H1 (cell line): ENCODE results near the gene GPR25. TPM values are rescaled to one million over a fixed set of nuclear protein-coding genes. Genes with fewer than 3 reads are reported as not detected.

Experiments used
- CTCF ChIA-PET: fragments of 300-600 bp; sonication (Branson Sonifier 250); formaldehyde crosslinking; loops from one replicate; lab custom pipeline; 2021; ENCODE audit not compliant: partially characterized antibody; lab: Charles Lee
- POLR2A ChIA-PET: fragments of 300-600 bp; sonication (Branson Sonifier 250); formaldehyde crosslinking; loops from one replicate; lab custom pipeline; 2021; ENCODE audit warnings: inconsistent platforms; ENCODE audit not compliant: partially characterized antibody; lab: Charles Lee
- DNase-seq, 2 experiments: peaks; one replicate each; pipeline versions ENCODE4 v3.0.0 to v3.0.0-alpha.2; 2010 to 2022; ENCODE audit warnings: low spot score in 2 of 2, low read depth in 1 of 2, mixed read lengths in 1 of 2
- FAIRE-seq: peaks from 2 replicates; lab custom pipeline; 2011; peaks lifted over from hg19 to GRCh38; lab: Jason Lieb, UNC
- H2AFZ ChIP-seq: 2 replicates; pipeline ENCODE4 v1.8.1; 2012; ENCODE audit warnings: low read length, inconsistent platforms
- H2AK5ac ChIP-seq: 2 replicates; pipeline ENCODE4 v1.6.1; 2013; ENCODE audit warnings: low read depth, low read length
- H2BK120ac ChIP-seq: replicated peaks from 2 replicates; pipeline ENCODE3; 2013; ENCODE audit warnings: low read depth, low read length, inconsistent platforms
- H2BK12ac ChIP-seq: 2 replicates; pipeline ENCODE4 v1.6.1; 2013; ENCODE audit warnings: low read depth, low read length
- H2BK15ac ChIP-seq: 2 replicates; pipeline ENCODE4 v1.6.1; 2013; ENCODE audit warnings: low read length
- H2BK20ac ChIP-seq: 2 replicates; pipeline ENCODE4 v1.6.1; 2013; ENCODE audit warnings: low read length
- H2BK5ac ChIP-seq: 2 replicates; pipeline ENCODE4 v1.6.1; 2013; ENCODE audit warnings: low read depth, low read length
- H3K14ac ChIP-seq: 2 replicates; pipeline ENCODE4 v1.6.1; 2013; ENCODE audit warnings: inconsistent platforms; ENCODE audit not compliant: insufficient read length
- H3K18ac ChIP-seq: 2 replicates; pipeline ENCODE4 v1.6.1; 2013; ENCODE audit warnings: low read length; ENCODE audit errors: extremely low read depth
- H3K23ac ChIP-seq: 2 replicates; pipeline ENCODE4 v1.6.1; 2013; ENCODE audit warnings: inconsistent platforms; ENCODE audit not compliant: insufficient read length
- H3K23me2 ChIP-seq: 2 replicates; pipeline ENCODE4 v1.6.1; 2013; ENCODE audit warnings: low read depth, low read length
- H3K27ac ChIP-seq: 2 replicates; pipeline ENCODE4 v1.6.1; 2011; ENCODE audit warnings: low read depth, low read length, inconsistent platforms
- H3K27me3 ChIP-seq, 4 experiments: replicated peaks in 1 of 4; 1 replicate in 1 of 4; 2 replicates in 3 of 4; pipeline versions ENCODE4 v1.6.1 to v1.8.1; 2011 to 2013; ENCODE audit warnings: low read length in 3 of 4, mild to moderate bottlenecking in 3 of 4, inconsistent platforms in 2 of 4, mixed read lengths in 2 of 4, moderate library complexity in 1 of 4; ENCODE audit not compliant: control insufficient read depth in 3 of 4, insufficient read depth in 3 of 4; ENCODE audit errors: extremely low read depth in 1 of 4
- H3K36me3 ChIP-seq, 4 experiments: 2 replicates each; pipeline versions ENCODE4 v1.6.1 to v1.8.1; 2011 to 2013; ENCODE audit warnings: mild to moderate bottlenecking in 4 of 4, low read length in 3 of 4, moderate library complexity in 2 of 4, control low read depth in 1 of 4, inconsistent platforms in 1 of 4; ENCODE audit not compliant: insufficient read depth in 4 of 4, control insufficient read depth in 2 of 4
- H3K4ac ChIP-seq: replicated peaks from 2 replicates; pipeline ENCODE3; 2013; ENCODE audit warnings: low read length, low read depth, mixed read lengths, inconsistent platforms; ENCODE audit not compliant: insufficient read length
- H3K4me1 ChIP-seq, 4 experiments: replicated peaks in 1 of 4; 1 replicate in 1 of 4; 2 replicates in 3 of 4; pipeline versions ENCODE4 v1.6.1 to v1.8.1; 2011 to 2013; ENCODE audit warnings: low read length in 3 of 4, inconsistent platforms in 2 of 4, mixed read lengths in 1 of 4; ENCODE audit not compliant: insufficient read depth in 4 of 4, control insufficient read depth in 3 of 4
- H3K4me2 ChIP-seq, 2 experiments: 2 replicates each; pipeline versions ENCODE4 v1.6.1 to v1.8.1; 2011 to 2013; ENCODE audit warnings: low read depth in 2 of 2, low read length in 2 of 2, control low read depth in 1 of 2, inconsistent platforms in 1 of 2, mild to moderate bottlenecking in 1 of 2; ENCODE audit not compliant: insufficient read depth in 1 of 2
- H3K4me3 ChIP-seq, 4 experiments: fragments of 200-600, 300-600 bp in 1 of 4; sonication (generic), shearing (Covaris generic), sonication (Bioruptor Twin) in 1 of 4; 2 replicates each; pipeline versions ENCODE4 v1.5.1 to v1.8.1; 2011 to 2016; ENCODE audit warnings: low read length in 4 of 4, low read depth in 3 of 4, control low read depth in 2 of 4, inconsistent platforms in 2 of 4, mild to moderate bottlenecking in 2 of 4, mixed read lengths in 1 of 4, moderate library complexity in 1 of 4; ENCODE audit not compliant: insufficient read depth in 2 of 4; ENCODE audit errors: extremely low read depth in 1 of 4
- H3K56ac ChIP-seq: replicated peaks from 2 replicates; pipeline ENCODE3; 2013; ENCODE audit warnings: low read depth, mild to moderate bottlenecking, mixed read lengths, low read length, inconsistent platforms; ENCODE audit not compliant: insufficient read length
- H3K79me1 ChIP-seq: 2 replicates; pipeline ENCODE4 v1.6.1; 2013; ENCODE audit warnings: low read depth, low read length, control low read depth
- H3K79me2 ChIP-seq, 2 experiments: 2 replicates each; pipeline versions ENCODE4 v1.6.1 to v1.8.1; 2012 to 2013; ENCODE audit warnings: low read length in 2 of 2, mild to moderate bottlenecking in 2 of 2, inconsistent platforms in 1 of 2; ENCODE audit not compliant: insufficient read depth in 2 of 2, control insufficient read depth in 1 of 2
- H3K9ac ChIP-seq, 4 experiments: replicated peaks in 1 of 4; 1 replicate in 1 of 4; 2 replicates in 3 of 4; pipeline versions ENCODE4 v1.6.1 to v1.8.1; 2011 to 2013; ENCODE audit warnings: low read depth in 3 of 4, low read length in 3 of 4, control low read depth in 2 of 4, mild to moderate bottlenecking in 2 of 4, moderate library complexity in 2 of 4, inconsistent platforms in 1 of 4; ENCODE audit errors: extremely low read depth in 1 of 4
- H3K9me3 ChIP-seq, 2 experiments: 2 replicates each; pipeline versions ENCODE4 v1.6.1 to v1.8.1; 2012 to 2013; ENCODE audit warnings: mild to moderate bottlenecking in 2 of 2, moderate library complexity in 2 of 2, control low read depth in 1 of 2, inconsistent platforms in 1 of 2, low read depth in 1 of 2, low read length in 1 of 2, mixed read lengths in 1 of 2; ENCODE audit not compliant: insufficient read depth in 2 of 2
- H4K20me1 ChIP-seq, 2 experiments: replicated peaks in 1 of 2; 2 replicates each; pipeline versions ENCODE3 to v1.8.1; 2011 to 2013; ENCODE audit warnings: inconsistent platforms in 2 of 2, low read length in 2 of 2, mild to moderate bottlenecking in 1 of 2; ENCODE audit not compliant: insufficient read depth in 2 of 2, control insufficient read depth in 1 of 2
- H4K5ac ChIP-seq: 2 replicates; pipeline ENCODE4 v1.6.1; 2013; ENCODE audit warnings: low read length, low read depth, mixed read lengths, inconsistent platforms; ENCODE audit not compliant: insufficient read length
- H4K8ac ChIP-seq: 2 replicates; pipeline ENCODE4 v1.8.0; 2013; ENCODE audit warnings: mild to moderate bottlenecking, moderate library complexity, low read length, inconsistent platforms; ENCODE audit not compliant: insufficient read depth; ENCODE audit errors: extremely low read depth
- H4K91ac ChIP-seq: replicated peaks from 2 replicates; pipeline ENCODE3; 2013; ENCODE audit warnings: low read length, mixed read lengths, inconsistent platforms; ENCODE audit not compliant: insufficient read length
- FOSL1 ChIP-seq: IDR thresholded peaks from 2 replicates; pipeline ENCODE4 v1.6.1; 2011; ENCODE audit warnings: mild to moderate bottlenecking, low read depth, low read length, moderate library complexity; ENCODE audit not compliant: insufficient read depth
- SIN3A ChIP-seq, 2 experiments: IDR thresholded peaks in 1 of 2; conservative IDR thresholded peaks in 1 of 2; 2 replicates each; pipeline ENCODE4 v1.6.1; 2011 to 2012; ENCODE audit warnings: low read length in 2 of 2, improper control_type of control experiment in 1 of 2, low read depth in 1 of 2, mild to moderate bottlenecking in 1 of 2
- WGBS, 2 experiments: shearing (Covaris generic) in 1 of 2; methylation state at CpG; one replicate each; pipeline versions ENCODE4 v1.1.6 to v1.1.7; 2013 to 2015; ENCODE audit warnings: low lambda C conversion rate in 2 of 2, mixed read lengths in 2 of 2, inconsistent platforms in 1 of 2, low coverage in 1 of 2, missing lambda C conversion rate in 1 of 2; ENCODE audit not compliant: insufficient replicate concordance in 2 of 2, insufficient coverage in 1 of 2, insufficient read length in 1 of 2; ENCODE audit errors: extremely low coverage in 1 of 2, missing lambda C conversion rate in 1 of 2; 5-methylcytosine and 5-hydroxymethylcytosine counted together
- polyA plus RNA-seq, 7 experiments: library from polyadenylated mRNA; depleted of rRNA in 3 of 7; stranded (reverse) in 5 of 7; unstranded in 2 of 7; fragments of >200 nt in 5 of 7; fragments of 200-250 nt in 2 of 7; gene quantifications; 1 replicate in 5 of 7; 2 replicates in 1 of 7; 4 replicates in 1 of 7; pipeline versions ENCODE4 v1.2.1 to v1.2.3, GENCODE V29; 2011 to 2013; ENCODE audit warnings: missing spikeins in 2 of 7, mixed read lengths in 2 of 7
- total RNA-seq: library from RNA; stranded (reverse); fragmentation: NEBNext Ultra II Directional; extraction: Animal tissue kit (Norgen Biotek cat#: 25700); gene quantifications from 2 replicates; pipeline ENCODE4 v1.2.1, GENCODE V29; 2021
- TF ChIP-seq, protein P1 (sequence below), 3 experiments: IDR thresholded peaks; 1 replicate in 2 of 3; 2 replicates in 1 of 3; pipeline versions ENCODE4 v1.5.1 to v1.6.1; 2011; ENCODE audit warnings: low read length in 3 of 3, mild to moderate bottlenecking in 3 of 3, inconsistent platforms in 2 of 3, low read depth in 1 of 3, moderate library complexity in 1 of 3; ENCODE audit not compliant: insufficient read depth in 1 of 3; ENCODE audit errors: control extremely low read depth in 1 of 3

GPR25 gene
- total and polyA plus RNA-seq, 2 of the 8 experiments (the other 6 are each of a cell fraction or from before 2014, with no cell fraction given), result not detected

DNA sequence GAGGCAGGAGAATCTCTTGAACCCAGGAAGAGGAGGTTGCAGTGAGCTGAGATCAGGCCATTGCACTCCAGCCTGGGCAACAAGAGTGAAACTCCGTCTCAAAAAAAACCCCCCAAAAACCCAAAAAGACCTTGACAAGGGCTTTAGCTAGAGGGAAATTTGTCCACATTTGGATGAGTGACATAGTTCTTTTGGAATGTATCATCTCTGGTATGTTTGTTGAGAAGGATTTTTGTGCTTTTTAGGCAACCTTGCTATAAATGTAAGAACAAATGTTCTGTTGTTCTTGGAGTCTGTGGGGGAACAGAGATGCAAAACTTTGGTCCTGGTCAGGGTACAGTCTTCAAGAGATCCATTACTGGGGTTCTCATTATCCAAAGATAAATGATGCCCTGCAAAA, 50.8 kb downstream of the GPR25 start:
- no peak overlapping the region for H2BK15ac ChIP-seq
- no peak overlapping the region for H3K18ac ChIP-seq
- ChIA-PET POLR2A (interaction anchor here (1.0 kb wide), 1 partner anchor 8 kb away, joined by 3 read pairs; no protein-coding TSS in a partner anchor), CTCF (interaction anchor here (1.0 to 2.2 kb wide), 4 partner anchors 42 to 56 kb away, joined by 3 to 7 read pairs (median 3); no protein-coding TSS in a partner anchor)
- no peak overlapping the region for H3K9ac ChIP-seq
- no peak overlapping the region for H2AFZ ChIP-seq
- no peak overlapping the region for H3K4me2 ChIP-seq
- no peak overlapping the region for H2AK5ac ChIP-seq
- no peak overlapping the region for H3K27ac ChIP-seq
- H3K4me1 ChIP-seq, result peaks cover 0 to 3% (median under 1%) of the 10 kb centered on the region in 4 experiments; a peak in 2 of 7 replicates
- H4K5ac ChIP-seq, result no peak overlapping the region
- FAIRE-seq (no peak), DNase-seq (no peak)
- H2BK5ac ChIP-seq, result no peak overlapping the region
- H3K23me2 ChIP-seq, result no peaks in the 10 kb centered on the region
- no peak overlapping the region for H3K14ac ChIP-seq
- H3K27me3 ChIP-seq, result no peaks in the 10 kb centered on the region
- no peak overlapping the region for H4K8ac ChIP-seq
- no peak overlapping the region for H3K4me3 ChIP-seq
- no peaks in the 10 kb centered on the region for H4K20me1 ChIP-seq
- no peak overlapping the region for H2BK20ac ChIP-seq
- no peak overlapping the region for H2BK12ac ChIP-seq
- no peak overlapping the region for H3K4ac ChIP-seq
- no peaks in the 10 kb centered on the region for H3K79me2 ChIP-seq
- no peaks in the 10 kb centered on the region for H3K9me3 ChIP-seq
- 93% methylated on average over 1 of the region's 1 CpG; no CpG with 5 or more reads in 1 of the 2 experiments for WGBS, 2 experiments
- no peak overlapping the region for H3K56ac ChIP-seq
- no peak overlapping the region for H3K23ac ChIP-seq
- TF ChIP-seq, protein P1, sequence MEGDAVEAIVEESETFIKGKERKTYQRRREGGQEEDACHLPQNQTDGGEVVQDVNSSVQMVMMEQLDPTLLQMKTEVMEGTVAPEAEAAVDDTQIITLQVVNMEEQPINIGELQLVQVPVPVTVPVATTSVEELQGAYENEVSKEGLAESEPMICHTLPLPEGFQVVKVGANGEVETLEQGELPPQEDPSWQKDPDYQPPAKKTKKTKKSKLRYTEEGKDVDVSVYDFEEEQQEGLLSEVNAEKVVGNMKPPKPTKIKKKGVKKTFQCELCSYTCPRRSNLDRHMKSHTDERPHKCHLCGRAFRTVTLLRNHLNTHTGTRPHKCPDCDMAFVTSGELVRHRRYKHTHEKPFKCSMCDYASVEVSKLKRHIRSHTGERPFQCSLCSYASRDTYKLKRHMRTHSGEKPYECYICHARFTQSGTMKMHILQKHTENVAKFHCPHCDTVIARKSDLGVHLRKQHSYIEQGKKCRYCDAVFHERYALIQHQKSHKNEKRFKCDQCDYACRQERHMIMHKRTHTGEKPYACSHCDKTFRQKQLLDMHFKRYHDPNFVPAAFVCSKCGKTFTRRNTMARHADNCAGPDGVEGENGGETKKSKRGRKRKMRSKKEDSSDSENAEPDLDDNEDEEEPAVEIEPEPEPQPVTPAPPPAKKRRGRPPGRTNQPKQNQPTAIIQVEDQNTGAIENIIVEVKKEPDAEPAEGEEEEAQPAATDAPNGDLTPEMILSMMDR (IDR thresholded peaks at IDR 0.05; ENCODE audit: control extremely low read depth in 1 of 3, insufficient read depth in 1 of 3, low read depth in 1 of 3, low read length in 3 of 3), result no peak
- no peak for TF ChIP-seq FOSL1
- TF ChIP-seq SIN3A (conservative IDR thresholded peaks at IDR 0.05 in 1 of 2, IDR thresholded peaks at IDR 0.05 in 1 of 2; ENCODE audit: low read depth in 1 of 2, low read length in 2 of 2), result no peak
- no peak overlapping the region for H2BK120ac ChIP-seq
- no peaks in the 10 kb centered on the region for H3K36me3 ChIP-seq
- no peaks in the 10 kb centered on the region for H3K79me1 ChIP-seq
- no peak overlapping the region for H4K91ac ChIP-seq
